ENCODE data around the gene ZNF709.
"Not testable (repeated sequence)": the region's sequence is repeated elsewhere in the genome, so short reads cannot be mapped to it uniquely, and the experiment has no call there.

Gene ZNF709

GRCh38 chr19:12484371-12485051 lies at the start of gene ZNF709:
ZNF709 (minus strand) TSS chr19:12484816; CDS start chr19:12484657, 159 bp downstream.
- DNase-seq, result peak; percentile 91

GRCh38 chr19:12527034-12527836 lies 42.6 kb upstream of the ZNF709 start:
- no peak for DNase-seq

GRCh38 chr19:12526542-12526941 lies 41.9 kb upstream of the ZNF709 start:
- no peak for DNase-seq

GRCh38 chr19:12521996-12522395 lies 37.4 kb upstream of the ZNF709 start:
- peak; percentile 26 for DNase-seq

- no peak for DNase-seq
Observed at GRCh38 chr19:12513531-12514061, 29.0 kb upstream of the ZNF709 start.

GRCh38 chr19:12497032-12497431 lies 12.4 kb upstream of the ZNF709 start:
- no peak for DNase-seq

- DNase-seq, result no peak
Observed at GRCh38 chr19:12496480-12496879, 11.9 kb upstream of the ZNF709 start.

- DNase-seq, result peak; percentile 96
Observed at GRCh38 chr19:12495002-12495802, 10.6 kb upstream of the ZNF709 start.

- peak; percentile 11 for DNase-seq
Observed at GRCh38 chr19:12494260-12494860, 9.7 kb upstream of the ZNF709 start.

GRCh38 chr19:12486265-12486783 lies 1.7 kb upstream of the ZNF709 start:
- not testable (repeated sequence) for DNase-seq

GRCh38 chr19:12485571-12485970 lies 955 bp upstream of the ZNF709 start:
- no peak for DNase-seq

- DNase-seq, result no peak
Observed at GRCh38 chr19:12485052-12485416, 418 bp upstream of the ZNF709 start.

- no peak for DNase-seq
Observed at GRCh38 chr19:12484011-12484370, 625 bp downstream of the ZNF709 start.

- no peak for DNase-seq
Observed at GRCh38 chr19:12482509-12482886, 2.1 kb downstream of the ZNF709 start.

GRCh38 chr19:12481781-12482508 lies 2.7 kb downstream of the ZNF709 start:
- no peak for DNase-seq

GRCh38 chr19:12478234-12478941 lies 6.2 kb downstream of the ZNF709 start:
- no peak for DNase-seq

GRCh38 chr19:12467651-12468050 lies 17.0 kb downstream of the ZNF709 start:
- DNase-seq, result not testable (repeated sequence)

GRCh38 chr19:12465211-12465610 lies 19.4 kb downstream of the ZNF709 start:
- no peak for DNase-seq

- DNase-seq, result no peak
Observed at GRCh38 chr19:12464769-12465168, 19.8 kb downstream of the ZNF709 start.

- not testable (repeated sequence) for DNase-seq
Observed at GRCh38 chr19:12464139-12464538, 20.5 kb downstream of the ZNF709 start.

- DNase-seq, result no peak
Observed at GRCh38 chr19:12453495-12453894, 31.1 kb downstream of the ZNF709 start.
